MV-4-11 (cell line): ENCODE measurements around the gene FBXO27.
"Not testable (repeated sequence)": the region's sequence is repeated elsewhere in the genome, so short reads cannot be mapped to it uniquely, and the experiment has no call there.

Experiments used
- DNase-seq: peaks from one replicate; lab custom pipeline; 2025; lab: John Stamatoyannopoulos, UW

The FBXO27 gene

DNA sequence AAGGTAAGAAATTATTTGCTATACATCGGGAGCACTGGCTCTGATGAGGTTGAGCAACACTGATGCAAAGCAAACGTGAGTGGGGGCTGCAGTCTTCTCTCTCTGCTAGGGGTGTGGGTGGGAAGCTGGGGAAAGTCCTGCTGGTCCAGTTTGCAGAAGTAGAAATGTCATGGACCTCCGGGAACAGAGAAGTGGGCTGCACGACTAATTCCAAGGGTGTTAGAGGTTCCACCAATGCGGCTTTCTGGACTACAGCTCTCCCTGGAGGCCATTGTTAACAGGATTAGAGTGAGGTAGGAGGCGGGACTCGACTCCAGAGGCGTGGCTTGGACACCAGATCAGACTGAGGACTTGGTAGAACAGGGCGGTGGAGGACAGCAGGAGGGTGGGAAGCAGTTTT lies 5.7 kb upstream of the FBXO27 start:
- DNase-seq, result peak; percentile 48

GRCh38 chr19:39037194-39037593 lies 4.8 kb upstream of the FBXO27 start:
- no peak for DNase-seq

- DNase-seq, result no peak
Observed at GRCh38 chr19:39036581-39036980, 4.2 kb upstream of the FBXO27 start.

DNA sequence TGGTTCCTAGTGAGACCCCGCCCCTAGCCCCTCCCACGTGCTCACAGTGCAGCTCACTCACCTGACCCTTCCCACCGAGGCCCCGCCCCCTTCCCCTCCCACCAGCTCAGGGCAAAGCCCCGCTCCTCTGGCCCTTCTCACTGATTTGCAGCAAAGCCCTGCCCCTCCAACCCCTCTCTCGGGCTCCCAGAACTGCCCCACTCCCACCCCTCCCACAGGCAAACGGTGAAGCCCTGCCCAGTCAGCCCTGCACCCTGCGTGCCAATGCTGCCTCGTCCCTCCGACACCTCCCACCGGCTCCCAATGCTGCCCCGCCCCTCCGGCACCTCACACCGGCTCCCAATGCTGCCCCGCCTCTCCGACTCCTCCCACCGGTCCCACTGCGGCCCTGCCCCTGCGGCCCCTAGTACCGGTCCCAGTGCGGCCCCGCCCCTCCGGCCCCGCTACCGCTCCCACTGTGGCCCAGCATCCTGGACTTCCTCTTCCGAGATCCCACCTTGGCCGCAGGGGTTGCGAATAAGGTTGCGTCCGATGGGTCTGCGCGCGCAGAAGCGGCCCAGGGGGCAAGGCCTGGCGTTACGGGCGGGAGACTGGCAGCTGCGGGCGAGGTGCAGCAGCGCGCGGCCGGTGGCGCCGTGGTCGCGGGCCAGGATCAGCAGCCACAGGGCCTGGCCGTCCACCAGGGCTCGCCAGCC lies 834 bp downstream of the FBXO27 start:
- no peak for DNase-seq

DNA sequence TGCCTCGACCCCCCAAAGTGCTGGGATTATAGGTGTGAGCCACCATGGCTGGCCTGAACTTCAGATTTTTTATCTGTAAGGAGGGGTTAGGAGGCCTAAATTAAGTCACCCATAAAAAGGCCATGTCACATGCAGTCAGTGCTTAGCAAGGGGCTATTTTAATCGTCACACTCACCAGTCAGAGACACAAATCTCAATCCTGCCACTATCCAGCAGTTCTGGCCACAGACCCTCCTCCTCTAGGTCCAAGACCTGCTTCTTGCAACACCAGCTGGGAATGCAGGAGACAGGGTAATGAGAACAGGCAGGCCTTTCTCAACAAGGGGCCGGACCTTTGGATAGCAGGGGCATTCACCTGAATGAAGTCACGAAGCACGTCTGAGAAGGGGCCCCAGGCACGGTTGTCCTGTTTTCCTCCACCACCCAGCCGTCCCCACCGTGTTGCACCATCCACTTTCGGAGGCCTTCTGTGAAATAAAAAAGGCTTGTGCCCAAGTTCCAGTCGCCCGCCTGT lies 1.4 kb downstream of the FBXO27 start:
- DNase-seq, result peak; percentile 55

DNA sequence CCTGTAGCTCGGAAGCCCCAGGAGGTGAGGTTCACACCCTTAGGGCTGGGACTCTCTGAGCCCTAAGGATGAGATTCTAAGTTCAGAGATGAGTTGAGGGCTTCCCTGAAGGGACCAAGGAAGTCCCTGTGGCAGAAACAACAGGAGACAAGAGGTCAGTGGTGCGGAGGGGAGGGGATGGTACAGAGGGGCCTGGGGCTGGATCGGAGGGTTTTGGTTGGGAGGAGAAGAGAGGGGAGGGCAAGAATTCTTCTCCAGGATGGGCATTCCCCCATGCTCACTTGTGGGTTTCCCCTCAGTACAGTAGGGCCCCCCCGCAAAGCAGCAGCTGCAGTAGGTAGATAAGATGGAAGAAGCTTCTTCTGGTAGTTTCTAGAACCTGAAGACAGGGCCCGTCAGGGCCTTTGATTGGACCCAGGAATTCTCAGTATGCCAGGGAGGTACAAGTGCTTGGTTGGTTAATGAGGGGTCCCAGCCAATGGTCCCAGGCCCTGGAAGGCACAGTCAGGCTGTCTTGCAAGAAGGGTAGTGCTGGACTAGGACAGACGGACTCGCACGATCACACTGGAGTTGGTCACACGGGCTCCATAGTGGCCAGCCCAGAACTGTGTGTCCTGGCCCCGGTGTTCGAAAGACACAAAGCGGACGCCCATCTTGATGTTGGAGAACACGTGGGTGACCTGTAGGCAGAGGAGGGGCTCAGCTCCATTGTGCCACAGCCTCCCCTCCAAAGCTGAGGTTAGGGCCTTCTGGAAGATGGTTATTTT lies 7.3 kb downstream of the FBXO27 start:
- DNase-seq, result no peak

GRCh38 chr19:39021063-39021462 lies 11.3 kb downstream of the FBXO27 start:
- DNase-seq, result no peak

GRCh38 chr19:39017646-39018045 lies 14.7 kb downstream of the FBXO27 start:
- no peak for DNase-seq

DNA sequence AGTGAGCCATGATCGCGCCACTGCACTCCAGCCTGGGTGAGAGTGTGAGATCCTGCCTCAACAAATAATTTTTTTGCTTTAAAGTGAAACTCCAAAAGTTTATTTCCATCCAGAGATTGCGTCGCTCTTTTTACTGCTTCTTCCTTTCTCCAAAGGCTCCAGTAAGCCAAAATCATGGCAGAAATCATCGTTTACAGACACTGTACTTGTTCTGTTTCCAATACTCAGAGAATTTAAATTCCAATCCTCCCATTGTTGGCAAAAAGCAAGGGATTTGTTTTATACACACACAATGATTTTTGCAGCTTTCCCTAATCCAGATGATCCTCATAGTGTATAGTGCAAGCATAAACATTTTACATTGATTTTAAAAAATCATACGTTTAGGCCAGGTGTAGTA lies 15.3 kb downstream of the FBXO27 start:
- no peak for DNase-seq

GRCh38 chr19:39014037-39014436 lies 18.3 kb downstream of the FBXO27 start:
- no peak for DNase-seq

GRCh38 chr19:39009001-39009400 lies 23.3 kb downstream of the FBXO27 start:
- DNase-seq, result no peak

- DNase-seq, result no peak
Observed at GRCh38 chr19:39008137-39008536, 24.2 kb downstream of the FBXO27 start.

DNA sequence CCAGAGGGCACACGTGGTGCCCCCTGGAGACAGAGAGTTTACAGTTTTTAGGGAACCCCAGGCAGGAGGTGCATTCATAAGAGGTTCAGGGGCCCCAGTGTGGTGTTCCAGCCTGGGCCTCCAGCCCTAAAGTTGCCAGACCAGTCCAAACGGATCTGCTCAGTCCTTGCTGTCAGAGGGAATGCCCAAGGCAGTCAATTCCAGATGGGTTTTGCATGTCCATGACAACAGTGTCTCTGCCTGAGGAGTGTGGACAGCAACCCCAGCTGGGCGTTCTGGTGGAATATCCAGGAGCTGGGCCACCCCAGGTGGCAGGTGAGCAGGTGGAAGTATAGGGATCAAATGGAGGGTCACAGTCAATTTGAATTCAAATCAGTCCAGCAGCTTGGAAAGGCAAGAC lies 25.3 kb downstream of the FBXO27 start:
- DNase-seq, result no peak

GRCh38 chr19:39004403-39004802 lies 27.9 kb downstream of the FBXO27 start:
- no peak for DNase-seq

- DNase-seq, result no peak
Observed at GRCh38 chr19:39003796-39004195, 28.6 kb downstream of the FBXO27 start.

- DNase-seq, result no peak
Observed at GRCh38 chr19:39003188-39003587, 29.2 kb downstream of the FBXO27 start.

- DNase-seq, result no peak
Observed at GRCh38 chr19:39001041-39001440, 31.3 kb downstream of the FBXO27 start.

DNA sequence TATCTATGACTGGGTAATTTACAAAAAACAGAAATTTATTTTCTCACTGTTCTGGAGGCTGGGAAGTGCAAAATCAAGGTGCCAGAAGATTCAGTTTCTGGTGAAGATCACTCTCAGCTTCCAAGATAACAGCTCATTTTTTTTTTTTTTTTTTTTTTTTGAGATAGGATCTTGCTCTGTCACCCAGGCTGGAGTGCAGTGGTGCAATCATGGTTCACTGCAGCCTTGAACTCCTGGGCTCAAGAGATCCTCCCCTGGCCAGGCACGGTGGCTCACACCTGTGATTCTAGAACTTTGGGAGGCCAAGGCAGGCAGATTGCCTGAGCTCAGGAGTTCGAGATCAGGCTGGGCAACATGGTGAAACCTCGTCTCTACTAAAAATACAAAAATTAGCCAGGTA lies 34.8 kb downstream of the FBXO27 start:
- DNase-seq, result not testable (repeated sequence)

GRCh38 chr19:38993271-38993670 lies 39.1 kb downstream of the FBXO27 start:
- DNase-seq, result peak; percentile 33

DNA sequence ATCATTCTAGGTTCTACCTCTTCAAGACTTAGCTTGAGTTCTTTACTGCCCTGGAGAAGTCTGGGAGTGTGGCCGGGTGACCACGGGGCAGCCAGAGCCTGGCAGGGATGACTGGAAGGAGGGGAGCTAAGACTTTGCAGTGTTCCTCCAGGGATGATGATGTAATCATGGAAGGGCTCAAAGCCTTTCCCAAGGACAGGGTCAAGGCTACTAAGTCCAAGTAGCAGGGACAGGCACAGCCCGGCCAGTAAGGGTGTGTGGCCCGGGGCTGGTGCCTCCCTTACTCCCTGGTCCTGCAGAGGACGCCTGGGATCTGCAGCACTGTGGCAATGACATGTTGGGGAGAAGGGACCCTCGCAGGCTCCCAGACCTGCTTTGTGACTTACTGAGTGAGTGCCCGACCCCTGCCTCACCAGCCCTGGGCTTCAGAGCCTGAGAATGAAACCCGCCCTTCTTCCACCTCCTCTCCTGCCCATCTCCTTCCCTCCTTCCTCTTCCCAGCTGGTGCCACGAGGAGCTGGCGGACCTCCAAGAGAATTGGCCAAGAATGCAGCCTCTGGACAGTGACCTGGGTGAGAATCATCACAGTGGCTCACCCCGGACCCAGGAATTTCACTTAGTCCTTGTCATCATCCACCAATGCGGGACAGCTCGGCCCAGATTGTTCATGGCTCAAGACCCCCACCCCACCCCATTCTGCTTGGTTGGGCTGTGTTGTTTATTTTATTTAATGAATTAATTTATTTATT lies 41.2 kb downstream of the FBXO27 start:
- DNase-seq, result no peak

DNA sequence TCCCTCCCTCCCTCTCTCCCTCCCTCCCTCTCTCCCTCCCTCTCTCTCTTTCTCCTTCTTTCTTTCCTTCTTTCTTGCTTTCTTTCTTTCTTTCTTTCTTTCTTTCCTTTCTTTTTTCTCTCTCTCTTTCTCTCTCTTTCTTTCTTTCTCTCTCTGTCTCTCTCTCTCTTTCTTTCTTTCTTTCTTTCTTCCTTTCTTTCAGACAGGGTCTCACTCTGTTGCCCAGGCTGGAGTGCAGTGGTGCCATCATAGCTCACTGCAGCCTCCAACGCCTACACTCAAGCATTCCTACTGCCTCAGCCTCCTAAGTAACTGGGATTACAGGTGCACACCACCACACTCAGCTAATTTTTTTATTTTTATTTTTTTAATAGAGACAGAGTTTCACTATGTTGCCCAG lies 42.7 kb downstream of the FBXO27 start:
- not testable (repeated sequence) for DNase-seq

DNA sequence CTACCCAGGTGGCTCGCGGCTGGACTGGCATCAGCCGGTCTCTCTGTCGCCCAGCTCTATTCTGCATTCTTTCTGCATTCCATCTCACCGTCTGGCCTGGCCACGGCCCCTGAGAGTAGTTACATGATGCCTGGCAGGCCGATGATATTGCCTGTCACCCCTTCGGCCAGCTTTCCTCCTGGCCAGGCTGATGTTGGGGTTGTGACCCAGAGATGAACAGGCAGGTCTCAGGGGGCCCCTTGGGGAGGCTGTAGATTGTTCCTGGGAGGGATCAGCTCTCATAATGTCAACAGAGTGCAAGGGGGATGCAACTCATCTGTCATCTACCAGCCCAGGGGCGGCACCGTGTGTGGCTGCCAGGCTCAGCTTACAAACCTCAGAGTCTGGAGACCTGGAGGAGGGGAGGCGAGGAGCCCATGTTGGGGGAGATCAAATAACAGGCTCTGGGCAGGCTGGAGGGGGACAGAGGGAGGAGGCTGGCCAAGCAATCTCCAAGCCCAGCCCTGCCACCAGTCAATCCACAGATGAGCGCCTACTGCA lies 43.2 kb downstream of the FBXO27 start:
- no peak for DNase-seq
